Kidney (tissue), 14 donors: ENCODE data around the gene SIRPB1. TPM values are rescaled to one million over a fixed set of nuclear protein-coding genes. Genes with fewer than 3 reads are reported as not detected.

Experiments used
- DNase-seq, 5 donors: peaks; one replicate each; pipeline ENCODE4 v3.0.0-alpha.2; 2013 to 2020
- FAIRE-seq: peaks from 2 replicates; lab custom pipeline; 2012; peaks lifted over from hg19 to GRCh38; lab: Jason Lieb, UNC
- H3K27ac ChIP-seq, 2 donors: one replicate each; pipeline ENCODE4 v1.7.0; 2013; ENCODE audit warnings: low read depth in 2 of 2, low read length in 2 of 2, inconsistent platforms in 1 of 2
- H3K27me3 ChIP-seq: one replicate; pipeline ENCODE4 v1.7.1; 2013; ENCODE audit warnings: low read length, inconsistent platforms; ENCODE audit not compliant: control insufficient read depth, insufficient read depth
- H3K36me3 ChIP-seq, 3 donors: one replicate each; pipeline versions ENCODE4 v1.7.0 to v1.7.1; 2013; ENCODE audit warnings: low read length in 3 of 3, control low read depth in 1 of 3, inconsistent platforms in 1 of 3; ENCODE audit not compliant: insufficient read depth in 3 of 3, control insufficient read depth in 2 of 3
- H3K4me1 ChIP-seq, 3 donors: one replicate each; pipeline versions ENCODE4 v1.7.0 to v1.7.1; 2013; ENCODE audit warnings: low read length in 3 of 3, inconsistent platforms in 1 of 3, low read depth in 1 of 3; ENCODE audit not compliant: control insufficient read depth in 2 of 3, insufficient read depth in 2 of 3
- H3K4me3 ChIP-seq, 3 donors: one replicate each; pipeline versions ENCODE4 v1.7.0 to v1.8.1; 2013; ENCODE audit warnings: low read length in 3 of 3, control low read depth in 1 of 3, inconsistent platforms in 1 of 3
- H3K9ac ChIP-seq, 3 donors: one replicate each; pipeline versions ENCODE4 v1.7.0 to v1.7.1; 2013; ENCODE audit warnings: low read length in 3 of 3, control low read depth in 1 of 3, inconsistent platforms in 1 of 3
- H3K9me3 ChIP-seq, 3 donors: one replicate each; pipeline versions ENCODE4 v1.7.0 to v1.7.1; 2013; ENCODE audit warnings: low read length in 3 of 3, control low read depth in 1 of 3, inconsistent platforms in 1 of 3; ENCODE audit not compliant: control insufficient read depth in 2 of 3, insufficient read depth in 1 of 3
- intact Hi-C: fragments of 100-400 bp; cut with DNase I; formaldehyde crosslinking; loops from one replicate; pipeline ENCODE4 v1.11.1; 2022
- polyA plus RNA-seq: library from polyadenylated mRNA; stranded (reverse); fragments of 350-450 nt; fragmentation: Illumina TruSeq; extraction: RNeasy Lipid Tissue Mini Kit (QIAGEN cat#74804); gene quantifications from one replicate; pipeline ENCODE4 v1.2.3, GENCODE V29; 2014; ENCODE audit warnings: low read depth, low replicate concordance; ENCODE audit not compliant: insufficient read depth
- total RNA-seq: library from RNA; stranded (reverse); fragmentation: NEBNext Ultra II Directional; extraction: Animal tissue kit (Norgen Biotek cat#: 25700); gene quantifications from one replicate; pipeline ENCODE4 v1.2.1, GENCODE V29; 2021
- TF ChIP-seq, protein P1 (sequence below): IDR thresholded peaks from 3 replicates; pipeline ENCODE4 v1.5.1; 2012; ENCODE audit warnings: mild to moderate bottlenecking, moderate library complexity, borderline replicate concordance; ENCODE audit not compliant: insufficient read depth; ENCODE audit errors: extremely low read depth
- donor health status: control.
- donor health status: control.
- donor health status: control.
- donor health status: control.
- donor health status: control.
- donor health status: DM: yes; HTN: yes; CAD: no.
- donor health status: Normal renal cell carcinoma (clear cell type).

The SIRPB1 gene
- total and polyA plus RNA-seq, 2 donors from 2014 or later = 0.58 to 8.2 TPM

GRCh38 chr20:1661542-1662299, 41.9 kb upstream of the SIRPB1 start:
- DNase-seq (no peak), FAIRE-seq (no peak)
- intact Hi-C loops = no loop called here
- TF ChIP-seq, protein P1, sequence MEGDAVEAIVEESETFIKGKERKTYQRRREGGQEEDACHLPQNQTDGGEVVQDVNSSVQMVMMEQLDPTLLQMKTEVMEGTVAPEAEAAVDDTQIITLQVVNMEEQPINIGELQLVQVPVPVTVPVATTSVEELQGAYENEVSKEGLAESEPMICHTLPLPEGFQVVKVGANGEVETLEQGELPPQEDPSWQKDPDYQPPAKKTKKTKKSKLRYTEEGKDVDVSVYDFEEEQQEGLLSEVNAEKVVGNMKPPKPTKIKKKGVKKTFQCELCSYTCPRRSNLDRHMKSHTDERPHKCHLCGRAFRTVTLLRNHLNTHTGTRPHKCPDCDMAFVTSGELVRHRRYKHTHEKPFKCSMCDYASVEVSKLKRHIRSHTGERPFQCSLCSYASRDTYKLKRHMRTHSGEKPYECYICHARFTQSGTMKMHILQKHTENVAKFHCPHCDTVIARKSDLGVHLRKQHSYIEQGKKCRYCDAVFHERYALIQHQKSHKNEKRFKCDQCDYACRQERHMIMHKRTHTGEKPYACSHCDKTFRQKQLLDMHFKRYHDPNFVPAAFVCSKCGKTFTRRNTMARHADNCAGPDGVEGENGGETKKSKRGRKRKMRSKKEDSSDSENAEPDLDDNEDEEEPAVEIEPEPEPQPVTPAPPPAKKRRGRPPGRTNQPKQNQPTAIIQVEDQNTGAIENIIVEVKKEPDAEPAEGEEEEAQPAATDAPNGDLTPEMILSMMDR = no peak
- no peak overlapping the region for H3K27ac ChIP-seq
- H3K4me3 ChIP-seq = no peak overlapping the region
- no peaks in the 10 kb centered on the region for H3K27me3 ChIP-seq
- H3K4me1 ChIP-seq = no peaks in the 10 kb centered on the region
- no peak overlapping the region for H3K9ac ChIP-seq
- H3K9me3 ChIP-seq = no peaks in the 10 kb centered on the region
- H3K36me3 ChIP-seq = no peaks in the 10 kb centered on the region

DNA sequence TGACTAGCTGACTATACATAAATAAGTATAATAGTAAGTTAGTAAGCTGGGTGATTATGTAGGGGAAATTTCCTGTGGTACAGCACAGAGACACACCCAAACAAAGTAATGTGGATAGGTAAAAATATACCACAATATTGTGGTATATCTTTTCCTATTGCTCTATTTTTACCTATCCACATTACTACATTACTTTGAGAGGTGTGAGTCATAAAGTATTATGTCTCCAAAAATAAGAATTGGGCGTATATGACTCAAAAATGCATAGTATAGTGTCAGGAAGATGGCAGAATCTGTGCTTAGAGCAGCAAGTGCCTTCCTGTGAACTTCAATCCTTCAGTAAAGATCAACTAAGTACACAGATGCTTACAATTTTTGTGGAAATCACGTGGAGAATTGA, 40.4 kb upstream of the SIRPB1 start:
- H3K4me1 ChIP-seq = no peaks in the 10 kb centered on the region
- no peak overlapping the region for H3K9ac ChIP-seq
- TF ChIP-seq, protein P1 = no peak
- no peaks in the 10 kb centered on the region for H3K27me3 ChIP-seq
- no peak overlapping the region for H3K27ac ChIP-seq
- intact Hi-C loops = no loop called here
- H3K4me3 ChIP-seq = no peak overlapping the region
- no peak for DNase-seq
- no peak for FAIRE-seq
- no peaks in the 10 kb centered on the region for H3K9me3 ChIP-seq
- no peaks in the 10 kb centered on the region for H3K36me3 ChIP-seq

DNA sequence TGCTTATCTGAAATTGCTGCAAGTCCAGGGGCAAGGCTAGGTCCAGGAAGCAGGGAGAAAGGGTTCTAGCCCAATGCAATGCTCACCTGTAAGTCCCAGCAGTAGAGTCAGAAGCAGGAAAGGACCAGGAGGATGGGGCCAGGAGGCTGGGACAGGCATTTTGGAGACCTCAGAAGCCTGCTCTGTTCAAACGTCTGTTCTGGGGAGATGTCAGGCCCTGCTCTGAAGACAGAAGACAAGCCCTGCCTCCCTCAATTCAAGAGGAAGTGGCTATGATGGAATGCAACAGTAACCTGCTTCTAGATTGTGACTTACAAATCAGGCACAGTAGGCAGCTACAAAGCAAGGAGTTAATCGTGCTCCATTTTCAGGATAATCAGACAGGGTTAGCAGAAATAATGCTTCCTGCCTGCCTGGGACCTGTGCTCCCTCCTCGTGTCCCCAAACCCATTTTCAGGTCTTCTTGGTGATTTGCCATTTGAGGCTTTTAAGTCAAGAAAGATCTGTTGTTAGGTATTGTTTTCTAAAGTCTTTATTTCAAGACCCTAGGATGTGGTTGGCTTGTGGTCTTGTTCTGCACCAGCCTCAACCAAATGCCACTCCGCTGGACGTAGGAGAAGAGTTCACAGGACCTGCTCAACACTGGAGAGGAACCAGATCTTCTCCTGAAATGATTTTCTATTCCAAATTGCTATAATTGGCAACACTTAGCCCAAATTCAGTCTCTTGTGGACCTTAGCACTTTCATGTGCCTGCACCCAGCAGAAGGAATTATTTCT, 37.9 kb upstream of the SIRPB1 start, which contains the start of gene SIRPG:
TSS of gene SIRPG (minus strand) at position 224 of the 779 bp plus-strand sequence. CDS start at position 159, 65 bp downstream.
- FAIRE-seq (no peak), DNase-seq (no peak)
- H3K9ac ChIP-seq = no peak within 1 kb of the TSS
- H3K27ac ChIP-seq = no peak within 1 kb of the TSS
- no peak within 1 kb of the TSS for H3K4me3 ChIP-seq
- intact Hi-C loops = no loop called here
- H3K27me3 ChIP-seq = no peaks in the 10 kb centered on the region
- TF ChIP-seq, protein P1 = no peak
- no peaks in the 10 kb centered on the region for H3K4me1 ChIP-seq
- H3K36me3 ChIP-seq = no peaks in the 10 kb centered on the region
- peaks cover 0 to 4% (median 0%) of the 10 kb centered on the region in 3 donors for H3K9me3 ChIP-seq
